Renal cortical epithelial cell (primary cell): ENCODE results near the gene CFAP141. TPM values are rescaled to one million over a fixed set of nuclear protein-coding genes. Genes with fewer than 3 reads are reported as not detected.

ENCODE experiments used
- DNase-seq: peaks from one replicate; pipeline ENCODE4 v3.0.0-alpha.2; 2011; ENCODE audit warnings: low read depth
- total RNA-seq: library from RNA; depleted of rRNA; stranded (reverse); fragments of >200 nt; gene quantifications from 2 replicates; pipeline ENCODE4 v1.2.3, GENCODE V29; 2014

CFAP141 gene
- total RNA-seq, 1 donor from 2014 or later = not detected

- DNase-seq = no peak
Measured at GRCh38 chr1:154171880-154172279, 34.3 kb downstream of the CFAP141 start.

GRCh38 chr1:154171223-154171583 lies 34.9 kb downstream of the CFAP141 start:
- no peak for DNase-seq

GRCh38 chr1:154170547-154171222 lies 35.4 kb downstream of the CFAP141 start:
- no peak for DNase-seq

- no peak for DNase-seq
Measured at GRCh38 chr1:154167461-154167860, 38.7 kb downstream of the CFAP141 start.

- DNase-seq = no peak
Measured at GRCh38 chr1:154166207-154166606, 39.9 kb downstream of the CFAP141 start.

GRCh38 chr1:154159554-154159953 lies 46.6 kb downstream of the CFAP141 start:
- DNase-seq = no peak

GRCh38 chr1:154158307-154159125 lies 47.6 kb downstream of the CFAP141 start:
- DNase-seq = no peak

- DNase-seq = no peak
Measured at GRCh38 chr1:154157520-154158306, 48.4 kb downstream of the CFAP141 start.

GRCh38 chr1:154155251-154155650 lies 50.9 kb downstream of the CFAP141 start:
- DNase-seq = no peak

- DNase-seq = no peak
Measured at GRCh38 chr1:154154534-154155191, 51.5 kb downstream of the CFAP141 start, which contains the start of gene NUP210L. NUP210L (minus strand) TSS chr1:154155073.

- DNase-seq = no peak
Measured at GRCh38 chr1:154154053-154154452, 52.1 kb downstream of the CFAP141 start.

GRCh38 chr1:154151311-154151710 lies 54.8 kb downstream of the CFAP141 start:
- DNase-seq = peak; percentile 33

Other genes with a start within 250 kb of the CFAP141 start
- gene CRTC2, start 247.7 kb downstream of the CFAP141 start, total RNA-seq = 2.8 and 6.6 TPM in 2 replicates
- 203 and 214 TPM in 2 replicates for gene SLC39A1, start 242.8 kb downstream of the CFAP141 start, total RNA-seq
- gene CREB3L4, start 238.4 kb downstream of the CFAP141 start, total RNA-seq = 4.9 and 7.1 TPM in 2 replicates
- gene JTB, start 228.7 kb downstream of the CFAP141 start, total RNA-seq = 109 and 116 TPM in 2 replicates
- 80.6 and 154 TPM in 2 replicates for gene RAB13, start 220.0 kb downstream of the CFAP141 start, total RNA-seq
- 242 and 820 TPM in 2 replicates for gene RPS27, start 215.6 kb downstream of the CFAP141 start, total RNA-seq
- gene NUP210L, start 51.3 kb downstream of the CFAP141 start, total RNA-seq = 0.05 TPM in 1 of 2 replicates, not detected in the other
- gene TPM3, start 14.2 kb downstream of the CFAP141 start, total RNA-seq = 654 and 806 TPM in 2 replicates
- 21.9 and 127 TPM in 2 replicates for gene UBAP2L, start 14.6 kb upstream of the CFAP141 start, total RNA-seq
- gene HAX1, start 66.3 kb upstream of the CFAP141 start, total RNA-seq = 46.1 and 132 TPM in 2 replicates
- gene AQP10, start 114.8 kb upstream of the CFAP141 start, total RNA-seq = not detected in 2 replicates
- 46.3 and 58.7 TPM in 2 replicates for gene ATP8B2, start 119.2 kb upstream of the CFAP141 start, total RNA-seq
- 13.9 and 14.6 TPM in 2 replicates for gene IL6R, start 199.0 kb upstream of the CFAP141 start, total RNA-seq